PC-9 (cell line): ENCODE data around the gene ATIC.

Experiments used
- CTCF ChIP-seq: fragments of 200-600 bp; sonication (generic); conservative IDR thresholded peaks from 2 replicates; pipeline ENCODE4 v1.6.1; 2017; ENCODE audit warnings: mixed run types, antibody characterized with exemption, mild to moderate bottlenecking, moderate library complexity
- EZH2 ChIP-seq: fragments of 200-600 bp; sonication (generic); IDR thresholded peaks from 2 replicates; pipeline ENCODE4 v1.8.0; 2017; ENCODE audit warnings: antibody characterized with exemption, low read depth

GRCh38 chr2:215368493-215368809 is 56.6 kb downstream of the ATIC start:
- TF ChIP-seq CTCF (no peak), EZH2 (no peak)
